GM21825 (cell line): ENCODE results near the gene ZFP36L2.

ENCODE experiments used
- ATAC-seq: cut with Tn5 transposase; IDR thresholded peaks from one replicate; pipeline ENCODE4 v1.9.1; 2021; ENCODE audit warnings: mild to moderate bottlenecking, moderate library complexity; ENCODE audit not compliant: unreplicated experiment

Gene ZFP36L2

DNA sequence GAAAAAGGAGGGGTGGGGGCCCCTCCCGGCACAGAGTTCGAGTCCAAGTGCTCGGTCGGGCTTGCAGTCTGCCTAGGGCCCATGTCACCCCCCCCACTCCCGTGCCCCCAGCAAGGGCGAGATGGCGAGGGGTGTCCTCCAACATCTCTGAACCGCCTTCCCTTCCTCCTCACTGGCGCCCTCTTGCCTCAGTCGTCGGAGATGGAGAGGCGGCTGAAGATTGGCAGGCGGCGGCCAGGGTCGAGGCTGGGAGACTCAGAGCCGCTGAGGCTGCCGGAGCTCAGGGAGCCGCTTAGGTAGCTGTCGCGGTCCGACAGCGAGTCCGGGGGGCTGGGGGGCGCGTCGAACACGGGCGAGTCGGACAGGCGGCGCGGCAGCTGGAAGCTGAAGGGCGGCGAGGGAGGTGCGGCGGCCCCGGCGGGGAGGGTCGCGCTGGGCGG lies 2.3 kb downstream of the ZFP36L2 start:
- ATAC-seq = no peak

DNA sequence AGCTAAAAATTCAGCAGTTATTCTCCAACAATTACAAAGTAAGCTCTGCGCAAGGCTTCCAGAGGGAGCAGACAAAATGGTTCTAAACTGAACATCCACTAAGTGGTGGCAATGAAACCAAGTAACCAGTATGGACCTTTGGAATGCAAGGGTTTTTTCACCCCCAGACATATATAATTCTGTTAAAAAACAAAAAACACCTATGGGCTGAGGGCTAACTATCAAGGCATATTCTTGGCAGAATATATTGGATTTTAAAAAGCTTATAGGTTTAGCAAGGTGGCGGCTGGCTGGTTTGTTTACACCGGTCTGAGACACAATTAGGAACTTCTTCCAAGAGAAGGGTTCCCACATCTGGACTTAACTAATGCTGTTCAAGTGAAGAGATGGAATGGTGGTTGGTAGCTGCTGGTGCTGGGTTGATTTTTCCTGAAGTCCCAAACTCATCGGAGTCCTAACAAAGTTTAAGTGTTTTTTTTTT lies 2.8 kb downstream of the ZFP36L2 start:
- ATAC-seq = no peak

- no peak for ATAC-seq
These were observed 3.7 kb downstream of the ZFP36L2 start for GRCh38 chr2:43222475-43223309.

DNA sequence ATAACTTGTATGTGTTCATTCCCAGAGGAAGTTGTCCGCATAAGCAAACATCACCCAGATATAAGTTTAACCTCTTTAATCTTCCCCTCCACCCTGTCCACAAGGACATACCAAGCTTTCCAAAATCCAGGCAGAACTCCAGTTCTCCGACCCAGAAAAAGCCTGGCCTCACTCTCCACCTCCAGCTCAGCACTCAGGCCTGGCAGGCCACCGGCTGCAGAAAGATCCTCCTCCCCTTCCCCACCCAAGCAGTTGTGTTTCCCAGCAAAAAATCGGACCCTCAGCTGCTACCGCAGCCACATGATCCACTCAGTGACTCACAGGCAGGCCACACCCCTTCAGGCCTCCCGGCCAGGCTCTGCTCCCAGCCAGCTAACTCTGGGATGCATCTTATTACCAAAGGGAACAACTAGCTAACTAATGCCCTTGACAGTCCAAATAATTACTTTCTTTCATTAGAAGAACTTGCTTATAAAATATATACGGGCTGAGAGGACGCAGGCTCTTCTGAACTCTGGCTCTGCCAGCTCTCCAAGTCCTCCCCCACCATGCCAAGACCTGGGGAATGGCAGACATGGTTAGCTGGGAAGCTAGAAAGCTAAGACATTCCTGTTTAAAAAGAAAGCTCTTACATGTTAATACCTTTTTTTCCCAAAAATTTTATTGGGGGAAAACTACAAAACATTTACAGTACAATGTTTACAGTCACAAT lies 4.5 kb downstream of the ZFP36L2 start:
- no peak for ATAC-seq

DNA sequence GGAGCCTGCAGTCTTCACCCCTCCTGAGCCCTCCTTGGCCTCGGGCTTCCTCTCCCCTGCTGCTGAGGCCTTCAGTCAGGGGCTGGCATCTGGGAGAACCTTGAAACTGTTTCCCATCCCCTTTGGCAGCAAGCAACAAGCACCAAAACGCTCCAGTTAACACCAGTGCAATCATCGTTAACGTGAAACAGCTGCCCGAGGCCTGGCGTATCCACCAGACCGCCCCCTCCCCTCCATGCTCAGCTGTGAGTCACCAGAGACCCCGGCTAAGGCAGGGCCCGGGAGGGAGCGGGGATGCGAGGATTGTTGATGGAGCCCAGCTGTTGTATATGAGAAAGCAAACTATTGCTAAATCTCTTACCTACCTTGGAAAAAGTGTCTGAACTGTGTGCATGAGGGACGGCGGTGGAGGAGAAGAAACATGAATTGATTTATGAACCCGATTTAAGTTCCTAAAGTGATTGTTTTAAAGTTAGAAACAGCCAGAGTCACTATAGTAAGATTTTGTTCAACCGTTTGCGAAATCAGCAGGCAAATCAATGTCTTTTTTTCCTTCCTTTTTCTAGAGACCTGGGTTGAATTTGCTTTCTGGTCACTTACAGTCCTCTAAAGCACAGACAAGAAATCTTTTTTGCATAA lies 5.2 kb downstream of the ZFP36L2 start:
- no peak for ATAC-seq

DNA sequence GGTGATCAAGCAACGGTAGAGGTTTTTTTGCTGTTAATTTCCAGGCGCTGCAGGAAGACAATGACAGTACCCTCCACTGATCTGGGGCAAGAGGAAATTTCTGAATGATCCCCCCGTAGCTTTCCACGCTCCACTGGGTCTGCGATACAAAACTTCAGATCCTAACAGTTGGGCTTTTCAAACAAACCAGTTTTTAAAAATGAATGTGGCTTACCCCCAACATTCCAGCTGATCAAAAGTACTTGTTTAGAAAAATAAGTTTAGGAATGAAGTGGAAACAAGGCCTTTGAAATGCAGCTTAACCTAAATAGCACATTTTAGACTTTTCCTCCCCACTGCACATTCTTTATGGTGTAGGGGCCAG lies 5.7 kb downstream of the ZFP36L2 start:
- no peak for ATAC-seq

DNA sequence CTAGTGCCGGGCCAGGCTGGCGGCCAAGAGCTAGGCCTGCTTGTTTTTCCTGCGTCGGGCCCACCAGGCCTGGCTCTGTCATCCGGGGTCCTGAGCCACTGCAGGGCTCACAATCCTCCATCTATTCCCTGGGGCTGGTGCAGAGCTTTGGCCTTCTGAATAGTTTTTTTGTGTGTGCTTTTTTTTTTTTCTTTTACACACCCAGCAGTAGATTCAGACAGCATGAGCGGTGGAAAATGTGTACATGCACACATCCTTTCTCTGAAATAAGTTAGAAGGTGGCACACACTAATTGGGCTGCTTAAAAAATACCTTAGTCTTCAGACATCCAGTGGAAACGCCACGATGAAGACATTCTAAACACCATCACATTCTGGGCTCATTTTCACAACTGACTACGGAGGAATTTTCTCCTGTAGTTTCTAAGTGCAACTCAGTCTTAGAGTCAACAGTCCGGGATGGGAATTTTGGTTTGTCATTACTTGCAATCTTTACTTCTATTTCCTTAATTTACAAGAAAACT lies 6.1 kb downstream of the ZFP36L2 start:
- no peak for ATAC-seq

DNA sequence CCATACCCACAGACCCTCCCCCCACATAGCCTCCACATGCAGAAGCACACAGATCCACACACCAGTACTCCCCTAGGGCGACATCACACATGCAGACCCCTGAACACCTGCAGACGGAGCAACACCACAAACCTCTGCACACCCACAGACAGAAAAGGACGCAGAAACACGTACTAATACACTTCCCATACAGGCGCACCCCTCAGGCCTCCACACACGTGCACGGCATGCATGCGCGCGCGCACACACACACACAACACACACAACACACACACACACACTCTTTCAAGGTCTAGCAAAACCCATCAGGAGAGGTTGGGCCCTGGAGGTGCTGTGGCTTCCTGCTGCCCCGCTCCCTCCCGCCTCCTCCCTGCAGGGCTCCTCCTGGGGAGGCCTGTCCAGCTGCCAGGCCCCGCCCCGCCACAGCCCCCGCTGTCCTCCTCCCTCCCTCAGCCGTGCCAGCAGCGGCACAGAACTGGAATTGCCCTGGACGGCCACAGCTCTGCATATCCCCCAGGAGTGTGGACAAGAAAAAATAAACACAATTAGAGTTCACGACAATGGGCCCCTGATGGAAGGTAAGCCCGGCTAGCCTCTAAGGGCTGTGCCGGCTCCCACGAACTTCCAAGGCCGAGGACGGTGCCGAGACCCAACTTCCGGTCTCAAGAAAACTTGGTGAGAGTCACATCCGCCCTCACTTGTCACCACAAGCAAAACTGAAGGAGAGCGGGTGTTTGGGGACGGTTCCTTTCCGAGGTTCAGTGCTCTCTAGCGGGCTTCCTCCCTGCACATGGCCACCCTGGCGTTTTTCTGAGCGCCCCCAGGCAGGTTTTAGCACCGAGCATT lies 6.8 kb downstream of the ZFP36L2 start:
- ATAC-seq = peak; percentile 48

- no peak for ATAC-seq
These were observed 7.6 kb downstream of the ZFP36L2 start for GRCh38 chr2:43218702-43219382.

DNA sequence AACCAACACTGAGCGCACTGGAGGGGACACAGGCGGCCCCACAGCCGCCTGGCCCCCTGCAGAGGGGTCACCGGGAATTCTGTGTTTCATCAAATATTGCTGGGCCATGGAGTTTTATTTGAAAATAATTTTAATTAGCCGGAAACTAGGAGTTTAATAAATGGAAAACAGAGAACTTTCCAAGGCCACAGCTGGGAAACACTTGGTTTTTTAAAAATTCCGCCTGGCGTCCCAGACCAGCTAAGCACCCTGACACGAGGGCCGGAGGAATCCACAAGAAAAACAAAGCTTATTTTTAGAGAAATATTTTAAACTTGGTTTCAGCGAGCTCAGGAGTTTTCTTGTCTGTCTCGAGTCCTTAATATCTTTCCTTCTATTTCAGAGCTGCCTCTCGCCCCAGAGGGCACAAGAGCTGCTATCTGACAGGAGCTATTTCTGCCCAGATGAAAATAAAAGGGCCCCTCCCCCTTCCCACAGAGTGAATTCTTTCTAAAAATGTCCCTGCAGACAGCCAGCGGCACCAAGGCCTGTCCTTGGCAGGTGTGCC lies 8.2 kb downstream of the ZFP36L2 start:
- no peak for ATAC-seq

GRCh38 chr2:43217228-43218154 lies 8.9 kb downstream of the ZFP36L2 start:
- no peak for ATAC-seq

DNA sequence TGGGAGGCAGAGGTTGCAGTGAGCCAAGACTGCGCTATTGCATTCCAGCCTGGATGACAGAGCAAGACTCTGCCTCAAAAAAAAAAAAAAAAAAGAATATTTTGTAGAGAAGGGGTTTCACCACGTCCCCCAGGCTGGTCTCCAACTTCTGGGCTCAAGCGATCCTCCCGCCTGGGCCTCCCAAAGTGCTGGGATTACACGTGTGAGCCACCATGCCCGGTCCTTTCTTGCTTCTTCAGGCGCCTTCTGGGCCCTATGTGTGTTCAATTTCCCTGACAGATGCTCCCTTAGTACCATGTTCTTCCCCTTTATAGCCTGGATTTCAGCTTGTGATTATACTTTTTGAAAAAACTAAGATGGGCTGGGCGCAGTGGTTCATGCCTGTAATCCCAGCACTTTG lies 9.8 kb downstream of the ZFP36L2 start:
- ATAC-seq = no peak

- no peak for ATAC-seq
These were observed 10.6 kb downstream of the ZFP36L2 start for GRCh38 chr2:43215673-43216255.

DNA sequence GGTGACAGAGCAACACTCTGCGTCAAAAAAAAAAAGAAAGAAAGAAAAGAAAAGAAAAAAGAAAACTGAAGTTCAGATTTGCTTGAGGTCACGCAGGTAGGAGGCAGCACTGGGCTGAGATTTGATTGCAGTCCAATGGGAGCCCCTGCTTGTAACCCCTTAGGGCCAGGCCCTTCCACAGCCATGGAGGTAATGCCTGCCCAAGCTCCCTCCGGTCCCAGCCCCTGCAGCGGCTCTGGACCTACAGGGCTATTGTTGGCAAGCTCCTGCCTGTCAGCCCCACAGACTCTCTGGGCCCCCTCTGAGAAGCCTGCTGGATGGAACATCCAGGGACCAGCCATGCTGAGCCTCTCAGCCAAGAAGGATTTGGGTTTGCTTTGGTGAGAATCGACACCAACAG lies 12.2 kb downstream of the ZFP36L2 start:
- ATAC-seq = no peak

- no peak for ATAC-seq
These were observed 13.5 kb downstream of the ZFP36L2 start for GRCh38 chr2:43212931-43213330.

DNA sequence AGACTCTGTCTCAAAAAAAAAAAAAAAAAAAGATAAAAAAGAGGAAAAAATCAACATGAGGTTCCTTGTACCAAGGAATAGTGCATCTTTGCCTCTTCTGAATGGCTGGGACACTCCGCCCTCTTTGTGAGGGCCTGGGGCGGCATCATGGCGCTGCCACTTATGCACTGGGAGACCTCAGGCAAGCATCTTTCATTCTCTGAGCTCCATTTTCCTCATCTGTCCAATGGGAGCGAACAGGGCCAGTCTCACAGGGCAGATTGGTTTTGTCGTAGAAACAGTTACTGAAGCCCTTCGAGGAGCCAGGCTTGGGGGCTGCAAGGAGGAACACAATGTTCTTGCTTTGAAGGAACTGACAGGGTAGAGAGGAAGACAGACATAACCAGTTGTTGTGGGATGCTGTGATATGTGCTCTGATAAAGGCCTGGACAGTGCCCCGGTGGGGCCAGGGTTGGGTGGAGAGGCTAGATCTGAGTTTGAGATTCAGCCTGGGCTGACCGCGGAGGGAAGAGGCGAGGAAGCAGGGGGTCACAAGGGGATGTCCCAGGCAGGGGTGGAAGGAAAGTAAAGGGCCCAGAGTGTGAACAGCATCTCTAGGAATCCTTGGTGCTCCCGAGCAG lies 14.1 kb downstream of the ZFP36L2 start:
- ATAC-seq = no peak

DNA sequence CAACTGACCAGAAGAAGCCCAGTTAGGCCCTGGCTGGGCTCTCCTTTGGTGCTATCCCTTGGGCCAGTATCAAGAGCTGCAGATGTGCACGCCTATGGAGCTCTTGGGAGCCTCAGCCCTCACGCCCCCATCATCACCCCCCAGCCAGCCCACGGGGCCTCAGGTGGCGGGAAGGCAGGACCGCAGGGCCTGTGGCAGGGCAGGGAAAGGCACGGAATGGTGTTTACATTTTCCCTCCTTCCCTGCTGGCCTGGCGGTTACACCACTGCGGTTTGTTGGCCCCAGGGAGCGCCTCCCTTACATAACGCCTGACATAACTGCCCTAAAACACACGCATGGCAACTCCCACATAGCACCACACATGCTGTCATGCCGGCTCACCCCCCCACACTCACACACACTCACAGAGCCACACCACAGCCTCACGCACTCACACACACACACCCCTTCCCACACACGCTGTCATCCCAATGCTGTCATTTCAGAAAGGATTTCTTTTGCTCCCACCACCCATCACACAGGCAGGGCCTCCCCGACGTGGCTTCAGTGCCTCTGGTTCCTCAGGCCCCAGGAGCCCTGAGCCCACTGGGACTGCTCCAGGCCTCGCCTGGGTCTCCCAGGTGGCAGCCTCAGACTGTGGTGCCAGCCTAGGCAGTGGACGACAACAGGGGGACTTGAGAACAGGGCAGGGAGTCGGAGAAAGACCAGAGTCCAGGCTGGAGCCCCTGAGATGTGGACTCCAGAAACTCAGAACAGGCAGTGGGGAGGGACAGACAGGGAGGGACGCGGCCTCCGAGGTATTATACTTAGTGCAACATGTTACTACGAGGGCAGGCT lies 15.7 kb downstream of the ZFP36L2 start:
- no peak for ATAC-seq
